ENCODE results near the gene SPAG9. TPM values are rescaled to one million over a fixed set of nuclear protein-coding genes. Genes with fewer than 3 reads are reported as not detected.

Gene SPAG9
- total RNA-seq, 1 donor from 2014 or later = 72.9 TPM

DNA sequence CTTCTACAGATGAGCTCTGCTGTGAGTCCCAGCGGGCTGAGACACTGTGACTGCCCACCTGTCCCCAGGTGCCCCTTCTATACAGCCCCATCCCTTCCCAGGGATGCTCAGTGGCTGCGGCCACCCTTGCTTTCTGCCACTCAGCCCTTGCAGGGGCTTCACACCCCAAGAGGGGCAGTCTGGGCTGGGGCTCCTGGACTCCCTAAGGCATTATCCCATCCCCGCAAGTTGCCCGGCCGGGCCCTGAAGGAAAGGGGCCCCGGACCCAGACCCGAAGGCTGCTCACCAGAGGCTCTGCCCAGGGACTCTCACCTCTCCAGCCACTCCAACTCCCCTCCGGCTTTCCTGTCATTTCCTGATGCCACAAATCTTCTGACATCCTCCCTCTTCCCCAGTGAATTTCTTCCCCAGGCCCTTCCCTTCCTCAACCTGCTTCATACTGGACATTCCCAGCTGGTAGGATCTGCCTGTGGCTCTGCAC, 166.0 kb downstream of the SPAG9 start:
- no peaks in the 10 kb centered on the region for H3K36me3 Mint-ChIP-seq
- TF ChIP-seq, protein P1, sequence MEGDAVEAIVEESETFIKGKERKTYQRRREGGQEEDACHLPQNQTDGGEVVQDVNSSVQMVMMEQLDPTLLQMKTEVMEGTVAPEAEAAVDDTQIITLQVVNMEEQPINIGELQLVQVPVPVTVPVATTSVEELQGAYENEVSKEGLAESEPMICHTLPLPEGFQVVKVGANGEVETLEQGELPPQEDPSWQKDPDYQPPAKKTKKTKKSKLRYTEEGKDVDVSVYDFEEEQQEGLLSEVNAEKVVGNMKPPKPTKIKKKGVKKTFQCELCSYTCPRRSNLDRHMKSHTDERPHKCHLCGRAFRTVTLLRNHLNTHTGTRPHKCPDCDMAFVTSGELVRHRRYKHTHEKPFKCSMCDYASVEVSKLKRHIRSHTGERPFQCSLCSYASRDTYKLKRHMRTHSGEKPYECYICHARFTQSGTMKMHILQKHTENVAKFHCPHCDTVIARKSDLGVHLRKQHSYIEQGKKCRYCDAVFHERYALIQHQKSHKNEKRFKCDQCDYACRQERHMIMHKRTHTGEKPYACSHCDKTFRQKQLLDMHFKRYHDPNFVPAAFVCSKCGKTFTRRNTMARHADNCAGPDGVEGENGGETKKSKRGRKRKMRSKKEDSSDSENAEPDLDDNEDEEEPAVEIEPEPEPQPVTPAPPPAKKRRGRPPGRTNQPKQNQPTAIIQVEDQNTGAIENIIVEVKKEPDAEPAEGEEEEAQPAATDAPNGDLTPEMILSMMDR (IDR thresholded peaks at IDR 0.05; ENCODE audit: unreplicated experiment) = no peak
- no peaks in the 10 kb centered on the region for H3K9me3 Mint-ChIP-seq
- DNase-seq (ENCODE audit: low spot score in 2 of 2, unreplicated experiment in 2 of 2) = no peak
- H3K27me3 Mint-ChIP-seq (ENCODE audit: low read depth) = no peaks in the 10 kb centered on the region
- peak overlapping the region; percentile 26 for H3K4me3 Mint-ChIP-seq
- peaks cover 54% of the 10 kb centered on the region for H3K4me1 Mint-ChIP-seq
- peak overlapping the region; percentile 89 for H3K27ac Mint-ChIP-seq

DNA sequence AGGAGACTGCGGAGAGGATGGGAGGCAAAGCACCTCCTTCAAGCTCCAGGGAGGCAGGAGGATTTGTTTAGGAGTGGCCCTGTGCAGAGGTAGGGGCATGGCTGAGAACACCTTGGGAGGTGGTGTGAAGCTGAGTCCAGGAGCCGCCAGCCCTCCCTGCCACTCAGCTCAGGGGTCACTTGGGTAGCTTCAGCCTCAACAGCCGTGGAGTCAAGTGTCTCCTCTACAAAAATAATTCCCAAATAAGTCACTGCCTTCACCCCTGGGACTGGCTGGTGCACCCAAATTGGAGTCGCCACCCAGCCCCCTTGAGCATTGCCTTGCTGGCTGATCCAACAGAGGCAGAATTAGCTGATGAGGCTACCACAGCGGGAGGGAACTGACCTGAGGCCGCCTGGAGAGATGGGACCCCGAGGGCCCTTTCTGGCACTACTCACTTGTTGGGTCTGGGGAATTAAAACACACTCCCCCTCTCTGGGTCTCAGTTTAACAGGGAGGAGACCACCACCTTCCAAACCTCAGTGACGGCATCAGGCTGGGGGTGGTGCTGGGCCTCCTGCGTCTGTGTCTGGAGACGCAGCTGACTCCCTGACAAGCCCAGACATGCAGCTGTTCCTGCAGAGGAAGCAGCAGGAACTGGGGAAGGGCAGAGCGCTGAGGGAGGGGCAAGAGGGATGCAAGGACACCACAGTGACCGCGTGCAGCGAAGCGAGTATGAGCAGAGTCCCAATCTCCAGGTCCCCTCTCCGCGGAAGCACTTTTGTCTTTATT, 166.7 kb downstream of the SPAG9 start:
- Mint-ChIP-seq H3K9me3 (no peaks in the 10 kb centered on the region), H3K27ac (peak overlapping the region; percentile 89), H3K4me3 (peak overlapping the region; percentile 26), H3K36me3 (no peaks in the 10 kb centered on the region), H3K27me3 (ENCODE audit: low read depth) (no peaks in the 10 kb centered on the region), H3K4me1 (peaks cover 56% of the 10 kb centered on the region)
- TF ChIP-seq, protein P1 (IDR thresholded peaks at IDR 0.05; ENCODE audit: unreplicated experiment) = no peak
- DNase-seq (ENCODE audit: low spot score in 2 of 2, unreplicated experiment in 2 of 2) = peak in 1 of 2 experiments; percentile 61

DNA sequence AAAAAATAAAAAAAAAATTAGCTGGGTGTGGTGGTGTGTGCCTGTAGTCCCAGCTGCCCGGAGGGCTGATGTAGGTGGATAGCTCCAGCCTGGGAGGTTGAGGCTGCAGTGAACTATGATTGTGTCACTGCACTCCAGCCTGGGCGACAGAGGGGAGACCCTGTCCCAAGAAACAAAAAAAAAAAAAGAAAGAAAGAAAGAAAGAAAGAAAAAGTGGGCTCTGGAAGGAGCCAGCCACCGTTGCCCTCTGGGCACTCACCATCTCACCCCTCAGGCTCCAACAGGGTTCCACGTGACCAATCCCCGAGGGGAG, 167.2 kb downstream of the SPAG9 start:
- no peak for DNase-seq (ENCODE audit: low spot score in 2 of 2, unreplicated experiment in 2 of 2)
- H3K4me3 Mint-ChIP-seq = peak overlapping the region; percentile 13
- H3K27me3 Mint-ChIP-seq (ENCODE audit: low read depth) = no peaks in the 10 kb centered on the region
- H3K27ac Mint-ChIP-seq = peak overlapping the region; percentile 89
- TF ChIP-seq, protein P1 (IDR thresholded peaks at IDR 0.05; ENCODE audit: unreplicated experiment) = no peak
- no peaks in the 10 kb centered on the region for H3K9me3 Mint-ChIP-seq
- H3K4me1 Mint-ChIP-seq = peaks cover 61% of the 10 kb centered on the region
- no peaks in the 10 kb centered on the region for H3K36me3 Mint-ChIP-seq

DNA sequence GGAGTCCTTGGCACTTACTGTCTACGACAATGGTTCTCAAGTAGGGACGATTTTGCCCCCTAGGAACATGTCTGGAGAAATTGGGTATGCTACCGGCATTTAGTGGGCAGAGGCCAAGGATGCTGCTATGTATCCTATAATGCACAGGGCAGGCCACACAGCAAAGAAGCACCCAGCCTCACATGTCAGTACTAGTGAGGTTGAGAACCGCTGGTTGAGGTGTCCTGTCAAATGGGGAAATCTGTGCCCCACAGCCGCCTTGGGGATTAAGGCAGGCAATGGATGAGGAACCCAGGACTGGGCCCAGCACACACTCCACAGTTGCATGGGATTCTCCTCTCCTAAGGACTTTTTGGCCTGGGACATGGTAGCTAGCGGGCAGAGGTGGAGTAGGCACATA, 167.8 kb downstream of the SPAG9 start:
- H3K27me3 Mint-ChIP-seq (ENCODE audit: low read depth) = no peaks in the 10 kb centered on the region
- no peak overlapping the region for H3K4me3 Mint-ChIP-seq
- no peak overlapping the region for H3K27ac Mint-ChIP-seq

DNA sequence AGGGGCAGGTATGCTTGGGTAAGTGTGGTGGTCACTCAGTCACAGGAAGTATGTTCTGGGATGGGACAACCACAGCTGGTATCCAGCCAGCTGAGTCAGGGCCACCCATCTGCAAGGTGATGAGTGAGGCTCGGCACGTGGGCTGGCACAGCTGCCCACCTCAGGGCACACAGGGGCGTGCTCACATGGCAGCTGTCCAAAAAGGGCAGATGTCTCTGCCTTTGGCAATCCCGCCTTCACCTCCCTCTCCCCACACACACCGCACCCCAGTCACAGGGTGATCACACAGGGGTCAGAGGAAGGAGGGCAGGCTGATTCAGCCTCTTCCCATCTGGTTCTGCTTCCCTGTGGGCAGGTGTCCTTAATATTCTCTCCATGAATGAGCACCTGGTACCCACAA, 168.7 kb downstream of the SPAG9 start:
- no peaks in the 10 kb centered on the region for H3K9me3 Mint-ChIP-seq
- DNase-seq (ENCODE audit: low spot score in 2 of 2, unreplicated experiment in 2 of 2) = peak in 1 of 2 experiments; percentile 26
- no peak overlapping the region for H3K4me3 Mint-ChIP-seq
- H3K27me3 Mint-ChIP-seq (ENCODE audit: low read depth) = no peaks in the 10 kb centered on the region
- H3K27ac Mint-ChIP-seq = no peak overlapping the region
- TF ChIP-seq, protein P1 (IDR thresholded peaks at IDR 0.05; ENCODE audit: unreplicated experiment) = no peak
- peaks cover 66% of the 10 kb centered on the region for H3K4me1 Mint-ChIP-seq
- H3K36me3 Mint-ChIP-seq = no peaks in the 10 kb centered on the region

More for the DNA sequence above, 167.8 kb downstream of the SPAG9 start:
- Mint-ChIP-seq H3K36me3 (no peaks in the 10 kb centered on the region), H3K4me1 (peaks cover 64% of the 10 kb centered on the region), H3K9me3 (no peaks in the 10 kb centered on the region)
- no peak for DNase-seq (ENCODE audit: low spot score in 2 of 2, unreplicated experiment in 2 of 2)
- TF ChIP-seq, protein P1 (IDR thresholded peaks at IDR 0.05; ENCODE audit: unreplicated experiment) = no peak

Data from mesothelial cell of epicardium (in vitro differentiated cells).